HL-60 (cell line): ENCODE results near the gene G3BP2.

Source experiments
- CTCF ChIP-seq: IDR thresholded peaks from one replicate; pipeline ENCODE4 v1.5.1; 2011; ENCODE audit warnings: low read length, control low read depth, inconsistent platforms; ENCODE audit not compliant: insufficient read depth
- GABPA ChIP-seq: IDR thresholded peaks from 2 replicates; pipeline ENCODE4 v1.6.1; 2012; ENCODE audit warnings: low read depth

- no peak for TF ChIP-seq GABPA
- TF ChIP-seq CTCF = no peak
Observed at GRCh38 chr4:75675004-75675531, 1.9 kb upstream of the G3BP2 start.
